Astrocyte (in vitro differentiated cells and primary cell): ENCODE results near the gene MOV10. TPM values are rescaled to one million over a fixed set of nuclear protein-coding genes. Genes with fewer than 3 reads are reported as not detected.

ENCODE experiments used
- DNase-seq: peaks from one replicate; pipeline ENCODE4 v3.0.0-alpha.2; 2010; ENCODE audit warnings: low read depth
- FAIRE-seq: peaks from 2 replicates; lab custom pipeline; 2011; peaks lifted over from hg19 to GRCh38; lab: Jason Lieb, UNC
- H2AFZ ChIP-seq: 2 replicates; pipeline ENCODE4 v1.6.0; 2012; ENCODE audit warnings: low read depth, low read length, inconsistent platforms
- H3K27ac ChIP-seq: 2 replicates; pipeline ENCODE4 v1.5.1; 2011; ENCODE audit warnings: low read depth, low read length, inconsistent platforms
- H3K27me3 ChIP-seq: 2 replicates; pipeline ENCODE4 v1.6.0; 2011; ENCODE audit warnings: low read length, inconsistent platforms; ENCODE audit not compliant: insufficient read depth
- H3K36me3 ChIP-seq: 2 replicates; pipeline ENCODE4 v1.5.1; 2011; ENCODE audit warnings: low read length, inconsistent platforms; ENCODE audit not compliant: insufficient read depth
- H3K4me1 ChIP-seq: 2 replicates; pipeline ENCODE4 v1.5.1; 2011; ENCODE audit warnings: low read length, inconsistent platforms; ENCODE audit not compliant: insufficient read depth
- H3K4me2 ChIP-seq: 2 replicates; pipeline ENCODE4 v1.6.0; 2012; ENCODE audit warnings: low read length, inconsistent platforms
- H3K4me3 ChIP-seq: 2 replicates; pipeline ENCODE4 v1.5.1; 2011; ENCODE audit warnings: low read depth, mild to moderate bottlenecking, low read length, inconsistent platforms; ENCODE audit not compliant: insufficient read depth
- H3K79me2 ChIP-seq: 2 replicates; pipeline ENCODE4 v1.6.0; 2012; ENCODE audit warnings: mild to moderate bottlenecking, low read length, inconsistent platforms; ENCODE audit not compliant: insufficient read depth
- H3K9ac ChIP-seq: 2 replicates; pipeline ENCODE4 v1.6.0; 2012; ENCODE audit warnings: mild to moderate bottlenecking, low read length, inconsistent platforms
- H3K9me3 ChIP-seq: 2 replicates; pipeline ENCODE4 v1.5.1; 2012; ENCODE audit warnings: low read depth, mild to moderate bottlenecking, low read length, inconsistent platforms; ENCODE audit not compliant: insufficient read depth
- H4K20me1 ChIP-seq: 2 replicates; pipeline ENCODE4 v1.6.0; 2012; ENCODE audit warnings: low read length, inconsistent platforms; ENCODE audit not compliant: insufficient read depth
- H3K27ac Mint-ChIP-seq: one replicate; pipeline ENCODE4 v1.8.0; 2021; ENCODE audit warnings: mild to moderate bottlenecking, mixed read lengths; ENCODE audit not compliant: unreplicated experiment
- H3K27me3 Mint-ChIP-seq: one replicate; pipeline ENCODE4 v1.8.0; 2021; ENCODE audit warnings: low read depth, mixed read lengths; ENCODE audit not compliant: unreplicated experiment
- H3K36me3 Mint-ChIP-seq: one replicate; pipeline ENCODE4 v1.8.0; 2021; ENCODE audit warnings: low read depth, mixed read lengths; ENCODE audit not compliant: unreplicated experiment
- H3K4me1 Mint-ChIP-seq: one replicate; pipeline ENCODE4 v1.8.0; 2021; ENCODE audit warnings: low read depth, mixed read lengths; ENCODE audit not compliant: unreplicated experiment
- H3K4me3 Mint-ChIP-seq: one replicate; pipeline ENCODE4 v1.8.0; 2021; ENCODE audit warnings: mild to moderate bottlenecking, moderate library complexity, mixed read lengths; ENCODE audit not compliant: unreplicated experiment
- H3K9me3 Mint-ChIP-seq: one replicate; pipeline ENCODE4 v1.8.0; 2021; ENCODE audit warnings: mild to moderate bottlenecking, mixed read lengths; ENCODE audit not compliant: unreplicated experiment
- EZH2 ChIP-seq: IDR thresholded peaks from 2 replicates; pipeline ENCODE4 v1.6.1; 2012; ENCODE audit warnings: mild to moderate bottlenecking, low read length, inconsistent platforms; ENCODE audit not compliant: insufficient read depth
- total RNA-seq: library from RNA; stranded (reverse); gene quantifications from 2 replicates; pipeline ENCODE4 v1.2.1, GENCODE V29; 2021
- TF ChIP-seq, protein P1 (sequence below): IDR thresholded peaks from 2 replicates; pipeline ENCODE4 v1.5.1; 2011; ENCODE audit warnings: low read depth, mild to moderate bottlenecking, inconsistent platforms, low read length, moderate library complexity; ENCODE audit not compliant: insufficient read depth

MOV10 gene
- total RNA-seq, 1 donor from 2014 or later: 121 TPM

- FAIRE-seq: no peak
- Histone ChIP-seq H3K9me3 (no peaks in the 10 kb centered on the region), H3K9ac (no peak overlapping the region), H3K36me3 (no peaks in the 10 kb centered on the region), H3K4me2 (no peak overlapping the region), H4K20me1 (no peaks in the 10 kb centered on the region), H2AFZ (no peak overlapping the region), H3K4me1 (peaks cover 1% of the 10 kb centered on the region), H3K27me3 (no peaks in the 10 kb centered on the region), H3K79me2 (no peaks in the 10 kb centered on the region), H3K4me3 (no peak overlapping the region), H3K27ac (no peak overlapping the region)
- Mint-ChIP-seq H3K36me3 (peaks cover 2% of the 10 kb centered on the region), H3K4me3 (no peak overlapping the region), H3K9me3 (no peaks in the 10 kb centered on the region), H3K27ac (peak overlapping the region; percentile 69), H3K27me3 (no peaks in the 10 kb centered on the region), H3K4me1 (peaks cover 24% of the 10 kb centered on the region)
- DNase-seq: no peak
- TF ChIP-seq, protein P1, sequence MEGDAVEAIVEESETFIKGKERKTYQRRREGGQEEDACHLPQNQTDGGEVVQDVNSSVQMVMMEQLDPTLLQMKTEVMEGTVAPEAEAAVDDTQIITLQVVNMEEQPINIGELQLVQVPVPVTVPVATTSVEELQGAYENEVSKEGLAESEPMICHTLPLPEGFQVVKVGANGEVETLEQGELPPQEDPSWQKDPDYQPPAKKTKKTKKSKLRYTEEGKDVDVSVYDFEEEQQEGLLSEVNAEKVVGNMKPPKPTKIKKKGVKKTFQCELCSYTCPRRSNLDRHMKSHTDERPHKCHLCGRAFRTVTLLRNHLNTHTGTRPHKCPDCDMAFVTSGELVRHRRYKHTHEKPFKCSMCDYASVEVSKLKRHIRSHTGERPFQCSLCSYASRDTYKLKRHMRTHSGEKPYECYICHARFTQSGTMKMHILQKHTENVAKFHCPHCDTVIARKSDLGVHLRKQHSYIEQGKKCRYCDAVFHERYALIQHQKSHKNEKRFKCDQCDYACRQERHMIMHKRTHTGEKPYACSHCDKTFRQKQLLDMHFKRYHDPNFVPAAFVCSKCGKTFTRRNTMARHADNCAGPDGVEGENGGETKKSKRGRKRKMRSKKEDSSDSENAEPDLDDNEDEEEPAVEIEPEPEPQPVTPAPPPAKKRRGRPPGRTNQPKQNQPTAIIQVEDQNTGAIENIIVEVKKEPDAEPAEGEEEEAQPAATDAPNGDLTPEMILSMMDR: no peak
Observed at GRCh38 chr1:112729909-112730308, 55.5 kb downstream of the MOV10 start.

DNA sequence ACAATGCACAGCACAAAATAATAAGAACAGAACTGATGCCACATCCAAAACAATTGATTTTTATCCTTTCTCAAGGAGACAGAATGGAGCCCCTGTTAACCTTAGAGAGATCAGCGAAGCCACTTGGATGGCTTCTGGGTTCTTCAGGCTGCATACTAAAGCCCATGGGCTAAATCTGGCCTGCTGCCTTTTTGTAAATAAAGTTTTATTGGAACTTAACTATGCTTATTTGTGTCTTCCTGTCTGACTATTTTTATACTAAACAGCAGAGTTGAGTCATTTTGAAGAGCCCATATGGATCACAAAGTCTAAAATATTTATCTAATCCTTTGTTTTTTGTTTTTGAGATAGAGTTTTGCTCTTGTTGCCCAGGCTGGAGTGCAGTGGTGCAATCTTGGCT, 57.0 kb downstream of the MOV10 start:
- DNase-seq (no peak), FAIRE-seq (no peak)
- H3K4me1 ChIP-seq: peaks cover 16% of the 10 kb centered on the region
- no peak for TF ChIP-seq EZH2
- TF ChIP-seq, protein P1: no peak
- H3K4me2 ChIP-seq: no peak overlapping the region
- no peak overlapping the region for H3K9ac ChIP-seq
- H3K79me2 ChIP-seq: no peaks in the 10 kb centered on the region
- H3K27ac Mint-ChIP-seq: no peak overlapping the region
- H4K20me1 ChIP-seq: no peaks in the 10 kb centered on the region
- peaks cover 2% of the 10 kb centered on the region for H3K36me3 Mint-ChIP-seq
- no peak overlapping the region for H2AFZ ChIP-seq
- no peak overlapping the region for H3K27ac ChIP-seq
- H3K9me3 ChIP-seq: no peaks in the 10 kb centered on the region
- no peak overlapping the region for H3K4me3 ChIP-seq
- H3K27me3 Mint-ChIP-seq: no peaks in the 10 kb centered on the region
- peaks cover 24% of the 10 kb centered on the region for H3K4me1 Mint-ChIP-seq
- no peaks in the 10 kb centered on the region for H3K27me3 ChIP-seq
- H3K9me3 Mint-ChIP-seq: no peaks in the 10 kb centered on the region
- H3K4me3 Mint-ChIP-seq: no peak overlapping the region
- no peaks in the 10 kb centered on the region for H3K36me3 ChIP-seq

DNA sequence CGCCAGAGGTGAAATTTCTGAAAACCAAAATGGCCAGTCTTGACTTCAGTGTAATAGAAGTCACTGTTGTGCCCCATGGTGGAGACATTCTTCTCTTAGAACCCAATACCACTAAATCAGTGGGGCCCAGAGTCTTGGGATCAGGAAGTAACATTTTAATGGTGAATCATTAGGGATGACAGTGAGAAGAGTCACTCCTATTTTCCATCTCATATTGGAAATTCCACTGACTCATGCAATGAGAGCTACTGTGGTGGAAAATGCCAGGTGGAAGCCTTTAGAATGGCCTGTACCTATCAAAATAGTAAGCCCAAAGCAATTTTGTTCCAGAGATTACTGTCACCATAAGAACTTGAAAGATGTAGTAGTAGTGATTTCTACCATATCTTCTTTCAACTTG, 61.3 kb downstream of the MOV10 start:
- H3K4me2 ChIP-seq: peak overlapping the region; percentile 42
- peaks cover 2% of the 10 kb centered on the region for H3K27me3 Mint-ChIP-seq
- H3K4me1 ChIP-seq: peaks cover 16% of the 10 kb centered on the region
- peaks cover 14% of the 10 kb centered on the region for H3K4me1 Mint-ChIP-seq
- H3K27ac Mint-ChIP-seq: peak overlapping the region; percentile 50
- H4K20me1 ChIP-seq: no peaks in the 10 kb centered on the region
- H2AFZ ChIP-seq: no peak overlapping the region
- TF ChIP-seq, protein P1: no peak
- no peak for TF ChIP-seq EZH2
- no peak overlapping the region for H3K4me3 Mint-ChIP-seq
- peak; percentile 83 for FAIRE-seq
- no peaks in the 10 kb centered on the region for H3K36me3 ChIP-seq
- H3K36me3 Mint-ChIP-seq: peaks cover 2% of the 10 kb centered on the region
- H3K9ac ChIP-seq: no peak overlapping the region
- H3K9me3 ChIP-seq: no peaks in the 10 kb centered on the region
- peak overlapping the region; percentile 79 for H3K27ac ChIP-seq
- DNase-seq: peak; percentile 90
- H3K4me3 ChIP-seq: no peak overlapping the region
- H3K79me2 ChIP-seq: no peaks in the 10 kb centered on the region
- H3K9me3 Mint-ChIP-seq: peaks cover 10% of the 10 kb centered on the region
- H3K27me3 ChIP-seq: no peaks in the 10 kb centered on the region
